ENCODE results near the gene LRRC49.

Gene LRRC49

GRCh38 chr15:70852501-70853317, 39.9 kb upstream of the LRRC49 start:
- TF ChIP-seq, protein P1, sequence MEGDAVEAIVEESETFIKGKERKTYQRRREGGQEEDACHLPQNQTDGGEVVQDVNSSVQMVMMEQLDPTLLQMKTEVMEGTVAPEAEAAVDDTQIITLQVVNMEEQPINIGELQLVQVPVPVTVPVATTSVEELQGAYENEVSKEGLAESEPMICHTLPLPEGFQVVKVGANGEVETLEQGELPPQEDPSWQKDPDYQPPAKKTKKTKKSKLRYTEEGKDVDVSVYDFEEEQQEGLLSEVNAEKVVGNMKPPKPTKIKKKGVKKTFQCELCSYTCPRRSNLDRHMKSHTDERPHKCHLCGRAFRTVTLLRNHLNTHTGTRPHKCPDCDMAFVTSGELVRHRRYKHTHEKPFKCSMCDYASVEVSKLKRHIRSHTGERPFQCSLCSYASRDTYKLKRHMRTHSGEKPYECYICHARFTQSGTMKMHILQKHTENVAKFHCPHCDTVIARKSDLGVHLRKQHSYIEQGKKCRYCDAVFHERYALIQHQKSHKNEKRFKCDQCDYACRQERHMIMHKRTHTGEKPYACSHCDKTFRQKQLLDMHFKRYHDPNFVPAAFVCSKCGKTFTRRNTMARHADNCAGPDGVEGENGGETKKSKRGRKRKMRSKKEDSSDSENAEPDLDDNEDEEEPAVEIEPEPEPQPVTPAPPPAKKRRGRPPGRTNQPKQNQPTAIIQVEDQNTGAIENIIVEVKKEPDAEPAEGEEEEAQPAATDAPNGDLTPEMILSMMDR (IDR thresholded peaks at IDR 0.05; ENCODE audit: low read length): no peak
- no peak for TF ChIP-seq EZH2 (IDR thresholded peaks at IDR 0.05; ENCODE audit: borderline replicate concordance, low read length)
- no peak overlapping the region for H3K4me3 ChIP-seq (ENCODE audit: low read depth, low read length, poor library complexity, severe bottlenecking)
- no peaks in the 10 kb centered on the region for H3K4me1 ChIP-seq (ENCODE audit: insufficient read depth, low read length, severe bottlenecking)
- H4K20me1 ChIP-seq (ENCODE audit: insufficient read depth, low read length): no peaks in the 10 kb centered on the region
- H3K36me3 ChIP-seq (ENCODE audit: insufficient read depth, low read length): no peaks in the 10 kb centered on the region
- no peak overlapping the region for H2AFZ ChIP-seq (ENCODE audit: low read length)
- H3K79me2 ChIP-seq (ENCODE audit: insufficient read depth, low read length): no peaks in the 10 kb centered on the region
- H3F3A ChIP-seq (ENCODE audit: insufficient read depth, low read length): no peaks in the 10 kb centered on the region
- no peak overlapping the region for H3K9ac ChIP-seq (ENCODE audit: low read length)
- H3K9me2 ChIP-seq (ENCODE audit: low read depth, low read length): no peaks in the 10 kb centered on the region
- H3K27me3 ChIP-seq (ENCODE audit: insufficient read depth, low read length): no peaks in the 10 kb centered on the region
- no peak overlapping the region for H3K4me2 ChIP-seq (ENCODE audit: low read length)
- H3K27ac ChIP-seq (ENCODE audit: low read depth, low read length, poor library complexity, severe bottlenecking): no peak overlapping the region
- no peaks in the 10 kb centered on the region for H3K9me3 ChIP-seq (ENCODE audit: low read length)

DNA sequence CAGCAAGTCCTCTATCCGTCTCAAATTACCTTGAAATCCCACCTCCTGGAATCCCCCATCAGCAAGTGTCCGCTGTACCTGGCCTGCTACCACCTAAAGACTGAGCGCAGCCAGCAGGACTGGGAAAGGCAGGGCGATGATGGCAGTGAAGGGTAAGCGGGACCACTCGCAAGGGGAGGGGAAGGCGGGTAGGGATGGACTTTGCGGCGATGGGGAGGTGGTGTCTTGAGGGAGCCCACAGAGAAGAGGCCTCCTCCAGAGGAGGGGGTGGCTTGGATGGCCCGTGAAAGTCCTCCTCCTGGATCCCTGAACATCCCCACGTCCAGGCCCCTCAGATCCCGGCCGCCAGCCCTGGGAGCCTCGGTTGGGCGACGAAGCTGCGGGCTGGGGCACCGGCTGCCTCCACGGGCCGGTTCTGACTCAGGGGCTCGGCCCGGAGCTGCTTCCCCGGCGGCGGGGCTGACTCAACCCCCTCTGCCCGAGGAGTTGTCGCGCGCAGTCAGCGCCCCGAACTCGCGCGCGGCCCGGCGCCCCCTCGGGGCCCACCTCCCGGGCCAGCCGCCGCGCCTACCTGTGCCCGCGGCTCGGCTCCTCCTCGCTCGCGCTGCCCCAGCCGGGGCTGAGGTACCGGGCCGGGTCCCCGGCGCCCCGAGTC, 39.2 kb upstream of the LRRC49 start:
- no peaks in the 10 kb centered on the region for H3K4me1 ChIP-seq (ENCODE audit: insufficient read depth, low read length, severe bottlenecking)
- no peak overlapping the region for H2AFZ ChIP-seq (ENCODE audit: low read length)
- H3K27me3 ChIP-seq (ENCODE audit: insufficient read depth, low read length): no peaks in the 10 kb centered on the region
- no peak overlapping the region for H3K9ac ChIP-seq (ENCODE audit: low read length)
- H3K4me3 ChIP-seq (ENCODE audit: low read depth, low read length, poor library complexity, severe bottlenecking): no peak overlapping the region
- TF ChIP-seq, protein P1 (IDR thresholded peaks at IDR 0.05; ENCODE audit: low read length): no peak
- no peak for TF ChIP-seq EZH2 (IDR thresholded peaks at IDR 0.05; ENCODE audit: borderline replicate concordance, low read length)
- no peaks in the 10 kb centered on the region for H3F3A ChIP-seq (ENCODE audit: insufficient read depth, low read length)
- no peaks in the 10 kb centered on the region for H4K20me1 ChIP-seq (ENCODE audit: insufficient read depth, low read length)
- no peaks in the 10 kb centered on the region for H3K36me3 ChIP-seq (ENCODE audit: insufficient read depth, low read length)
- H3K79me2 ChIP-seq (ENCODE audit: insufficient read depth, low read length): no peaks in the 10 kb centered on the region
- H3K9me2 ChIP-seq (ENCODE audit: low read depth, low read length): no peaks in the 10 kb centered on the region
- no peak overlapping the region for H3K27ac ChIP-seq (ENCODE audit: low read depth, low read length, poor library complexity, severe bottlenecking)
- H3K9me3 ChIP-seq (ENCODE audit: low read length): no peaks in the 10 kb centered on the region
- no peak overlapping the region for H3K4me2 ChIP-seq (ENCODE audit: low read length)

GRCh38 chr15:70853973-70854665, 38.5 kb upstream of the LRRC49 start, which contains the start of gene LARP6:
TSS of gene LARP6 (minus strand) at chr15:70854157. CDS start at chr15:70854088, 69 bp downstream.
- Histone ChIP-seq H2AFZ (ENCODE audit: low read length) (no peak within 1 kb of the TSS), H3F3A (ENCODE audit: insufficient read depth, low read length) (no peaks in the 10 kb centered on the region), H3K4me2 (ENCODE audit: low read length) (no peak within 1 kb of the TSS), H3K4me1 (ENCODE audit: insufficient read depth, low read length, severe bottlenecking) (no peaks in the 10 kb centered on the region), H3K27me3 (ENCODE audit: insufficient read depth, low read length) (no peaks in the 10 kb centered on the region), H3K9me3 (ENCODE audit: low read length) (no peaks in the 10 kb centered on the region), H3K79me2 (ENCODE audit: insufficient read depth, low read length) (no peaks in the 10 kb centered on the region), H3K27ac (ENCODE audit: low read depth, low read length, poor library complexity, severe bottlenecking) (no peak within 1 kb of the TSS), H3K9me2 (ENCODE audit: low read depth, low read length) (no peaks in the 10 kb centered on the region), H4K20me1 (ENCODE audit: insufficient read depth, low read length) (no peaks in the 10 kb centered on the region), H3K36me3 (ENCODE audit: insufficient read depth, low read length) (no peaks in the 10 kb centered on the region), H3K9ac (ENCODE audit: low read length) (no peak within 1 kb of the TSS), H3K4me3 (ENCODE audit: low read depth, low read length, poor library complexity, severe bottlenecking) (no peak within 1 kb of the TSS)
- TF ChIP-seq, protein P1 (IDR thresholded peaks at IDR 0.05; ENCODE audit: low read length): no peak
- no peak for TF ChIP-seq EZH2 (IDR thresholded peaks at IDR 0.05; ENCODE audit: borderline replicate concordance, low read length)

Data from OCI-LY1 (cell line).